ENCODE data around the gene ATP6V0A4.

DNA sequence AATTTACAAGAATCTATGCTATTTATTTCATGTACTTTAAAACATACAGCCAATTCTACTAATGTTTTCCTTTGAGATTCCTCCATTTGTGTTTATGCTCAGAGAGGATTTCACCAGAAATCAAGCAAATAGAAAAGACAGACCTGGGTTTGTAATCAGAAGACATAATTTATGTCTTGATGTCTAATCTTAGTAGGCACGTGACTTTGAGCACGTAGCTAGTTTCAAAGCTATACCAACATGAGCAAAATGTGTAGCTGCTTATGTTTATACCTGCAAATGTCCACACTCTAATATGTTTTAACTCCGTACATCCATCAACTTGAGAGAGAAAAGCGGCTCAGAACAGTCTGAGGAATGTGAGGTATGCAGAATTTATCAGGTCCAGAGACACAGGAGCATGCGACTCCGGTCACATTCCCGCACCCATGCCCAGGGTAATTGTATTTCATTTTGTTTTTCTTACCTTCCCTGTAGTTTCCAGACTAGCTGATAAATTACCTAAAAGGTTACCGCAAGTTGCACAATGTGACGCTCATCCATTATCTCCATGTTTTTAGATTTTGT lies 136.8 kb downstream of the ATP6V0A4 start:
- TF ChIP-seq CTCF (conservative IDR thresholded peaks at IDR 0.05 in 1 of 2, IDR thresholded peaks at IDR 0.05 in 1 of 2; ENCODE audit: low read depth in 1 of 2, low read length in 2 of 2) (no peak), EZH2 (IDR thresholded peaks at IDR 0.05; ENCODE audit: low read length, missing control alignments) (no peak)

Data from fibroblast of lung (primary cell).